HG03095 (cell line): Measurements from ENCODE around the gene HERC6.
"Not testable (repeated sequence)": the region's sequence is repeated elsewhere in the genome, so short reads cannot be mapped to it uniquely, and the experiment has no call there.

ENCODE experiments used
- ATAC-seq: cut with Tn5 transposase; IDR thresholded peaks from one replicate; pipeline ENCODE4 v1.9.1; 2021; ENCODE audit warnings: moderate library complexity; ENCODE audit not compliant: unreplicated experiment

The HERC6 gene

DNA sequence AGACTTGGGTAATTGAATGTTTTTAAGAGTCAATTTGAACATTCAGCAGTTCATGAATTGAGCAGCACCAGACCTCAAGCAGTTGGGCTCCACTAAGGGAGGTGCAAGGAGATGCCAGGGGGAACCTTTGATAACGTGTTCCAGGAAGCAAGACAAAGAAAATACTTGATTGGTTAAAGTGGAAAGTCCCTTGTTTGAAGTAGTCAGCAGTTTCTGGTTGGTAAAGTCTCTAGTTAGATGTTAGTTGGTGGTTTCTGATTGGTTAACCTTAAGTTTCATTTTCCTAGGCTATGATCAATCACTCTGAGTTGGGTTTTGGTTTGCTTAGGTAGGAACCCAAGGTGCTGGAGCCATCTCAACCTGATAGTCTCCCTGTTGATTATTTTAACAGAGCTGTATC is 4.0 kb downstream of the HERC6 start:
- ATAC-seq = no peak

GRCh38 chr4:88390128-88390527 is 11.5 kb downstream of the HERC6 start:
- no peak for ATAC-seq

GRCh38 chr4:88391703-88392102 is 13.1 kb downstream of the HERC6 start:
- no peak for ATAC-seq

DNA sequence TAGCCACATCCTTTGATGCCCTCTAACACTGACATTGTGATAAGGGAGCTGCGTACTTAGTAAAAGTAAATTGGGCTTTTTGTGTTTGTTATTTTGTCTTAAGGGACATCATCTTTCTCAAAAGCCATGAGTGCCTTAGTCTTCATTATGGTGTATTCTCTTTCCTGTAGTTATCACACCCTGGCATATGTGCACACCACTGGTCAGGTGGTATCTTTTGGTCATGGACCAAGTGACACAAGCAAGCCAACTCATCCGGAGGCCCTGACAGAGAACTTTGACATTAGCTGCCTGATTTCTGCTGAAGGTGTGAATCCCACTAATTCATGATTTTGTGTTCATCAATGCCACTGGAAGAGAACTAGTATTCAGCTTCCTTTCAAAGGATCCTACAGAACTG is 18.0 kb downstream of the HERC6 start:
- no peak for ATAC-seq

DNA sequence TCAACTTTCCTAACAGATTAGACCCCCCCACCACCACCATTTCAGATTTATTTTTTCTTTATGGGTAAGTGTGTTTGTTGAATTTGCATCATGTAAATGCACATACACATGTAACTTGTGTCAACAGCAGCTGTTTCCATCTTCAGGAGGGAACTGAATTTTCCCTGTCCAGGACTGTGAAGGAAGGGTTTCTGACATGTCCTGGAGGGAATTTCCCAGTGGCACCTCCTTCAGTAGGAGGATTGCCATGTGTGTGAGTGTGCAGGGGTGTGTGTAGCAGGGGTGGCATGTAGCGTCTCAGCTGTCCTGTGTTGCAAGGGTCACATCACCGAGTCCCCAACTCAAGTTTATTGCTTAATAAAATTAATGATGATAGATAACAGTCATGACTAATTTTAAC is 19.7 kb downstream of the HERC6 start:
- no peak for ATAC-seq

DNA sequence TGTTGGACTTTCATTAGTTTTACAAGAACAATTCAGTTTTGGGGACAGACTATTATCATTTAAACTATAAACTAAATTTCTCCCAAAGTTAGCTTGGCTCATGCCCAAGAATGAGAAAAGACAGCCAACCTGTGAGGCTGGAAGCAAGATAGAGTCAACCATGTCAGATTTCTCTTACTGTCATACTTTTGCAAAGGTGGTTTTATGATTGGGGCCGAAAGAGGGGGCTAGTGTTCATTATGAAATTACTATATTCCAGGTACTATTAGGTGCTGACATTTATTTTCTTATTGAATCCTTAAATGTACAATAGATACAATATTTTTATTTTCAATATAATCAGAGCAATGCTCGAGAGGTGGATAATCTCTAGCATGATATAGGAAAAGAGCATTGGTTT is 30.6 kb downstream of the HERC6 start:
- no peak for ATAC-seq

- no peak for ATAC-seq
Observed at GRCh38 chr4:88409789-88410188, 31.1 kb downstream of the HERC6 start.

DNA sequence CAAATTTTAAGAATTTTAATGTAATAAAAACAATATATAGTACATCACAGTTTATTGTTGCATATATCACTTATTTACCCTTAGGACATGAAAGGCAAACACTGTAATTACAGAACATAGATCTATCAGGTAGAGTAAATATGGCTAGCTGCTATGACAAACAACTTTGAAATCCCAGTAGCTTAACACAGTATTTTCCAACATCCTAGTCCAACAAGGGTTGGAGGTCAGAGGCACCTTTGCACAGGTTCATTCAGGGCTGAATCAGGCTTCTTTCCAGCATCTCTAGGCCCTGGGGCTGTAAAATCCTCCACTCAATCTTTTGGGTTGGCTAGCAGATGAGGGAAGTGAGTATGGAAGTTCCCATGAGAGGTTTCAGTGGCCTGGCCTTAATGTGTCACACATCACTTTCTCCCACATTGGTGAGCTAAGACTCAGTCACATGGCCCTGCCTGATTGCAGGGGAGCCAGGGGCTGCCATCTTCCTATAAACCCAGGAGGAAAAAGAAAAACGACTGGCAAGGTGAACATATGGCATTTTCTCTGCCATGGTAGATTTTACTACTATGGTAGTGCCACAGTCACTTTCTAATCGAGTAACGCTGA is 32.9 kb downstream of the HERC6 start:
- ATAC-seq = no peak

- ATAC-seq = no peak
Observed at GRCh38 chr4:88413801-88414200, 35.1 kb downstream of the HERC6 start.

GRCh38 chr4:88414755-88415154 is 36.1 kb downstream of the HERC6 start:
- ATAC-seq = no peak

DNA sequence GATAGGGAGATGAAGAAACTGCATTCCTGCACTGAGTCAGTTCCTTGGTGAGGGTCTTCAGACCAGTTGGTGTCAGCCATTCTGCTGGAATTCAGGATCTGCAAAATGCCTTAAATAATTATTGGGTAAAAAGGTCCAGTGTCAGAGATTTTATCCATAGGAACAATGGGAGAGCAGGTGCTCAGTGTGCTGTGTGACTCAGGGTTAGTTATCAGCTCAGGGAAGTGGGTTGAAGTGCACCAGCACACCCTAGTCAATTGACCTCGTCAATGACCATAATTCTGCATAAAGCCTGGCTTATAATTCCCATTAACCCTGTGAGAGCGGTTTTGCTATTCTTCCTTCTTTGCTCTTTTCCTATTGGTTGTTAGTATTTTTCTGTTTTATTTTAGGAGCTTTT is 37.3 kb downstream of the HERC6 start:
- no peak for ATAC-seq

GRCh38 chr4:88418411-88418810 is 39.8 kb downstream of the HERC6 start:
- no peak for ATAC-seq

GRCh38 chr4:88419874-88420273 is 41.2 kb downstream of the HERC6 start:
- peak; percentile 67 for ATAC-seq

DNA sequence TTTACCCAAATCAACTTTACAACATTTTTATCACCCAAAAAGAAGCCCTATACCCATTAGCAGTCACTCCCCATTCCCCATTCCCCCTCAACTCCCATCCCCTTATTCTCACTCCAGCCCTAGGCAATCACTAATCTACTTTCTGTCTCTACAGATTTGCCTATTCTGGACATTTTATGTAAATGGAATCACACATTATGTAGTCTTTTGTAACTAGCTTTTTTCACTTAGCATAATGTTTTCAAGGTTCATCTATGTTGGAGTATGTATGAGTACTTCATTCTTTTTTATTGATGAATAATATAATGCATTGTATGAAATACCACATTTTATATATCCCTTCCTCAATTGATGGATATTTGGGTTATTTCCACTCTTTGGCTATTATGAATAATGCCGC is 42.2 kb downstream of the HERC6 start:
- ATAC-seq = no peak

DNA sequence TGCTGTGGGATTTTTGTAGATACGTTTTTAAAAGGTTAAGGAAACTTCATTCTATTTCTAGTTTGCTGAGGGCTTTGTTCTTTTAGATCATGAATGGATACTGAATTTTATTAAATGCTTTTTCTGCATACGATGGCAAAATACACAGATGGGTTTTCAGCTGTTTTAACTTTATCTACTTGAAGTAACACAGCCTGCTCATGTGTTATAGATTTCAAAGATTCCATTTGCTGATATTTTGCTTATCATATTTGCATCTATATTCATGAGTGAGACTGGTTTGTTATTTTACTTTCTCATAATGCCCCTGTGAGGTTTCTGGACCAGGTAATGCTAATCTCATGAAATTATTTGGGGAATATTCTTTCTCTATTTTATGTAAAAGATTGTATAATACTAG is 43.8 kb downstream of the HERC6 start:
- ATAC-seq = no peak

- ATAC-seq = no peak
Observed at GRCh38 chr4:88429401-88429800, 50.7 kb downstream of the HERC6 start.

GRCh38 chr4:88435987-88436693 is 57.5 kb downstream of the HERC6 start:
- no peak for ATAC-seq

GRCh38 chr4:88437873-88438272 is 59.2 kb downstream of the HERC6 start:
- ATAC-seq = not testable (repeated sequence)

DNA sequence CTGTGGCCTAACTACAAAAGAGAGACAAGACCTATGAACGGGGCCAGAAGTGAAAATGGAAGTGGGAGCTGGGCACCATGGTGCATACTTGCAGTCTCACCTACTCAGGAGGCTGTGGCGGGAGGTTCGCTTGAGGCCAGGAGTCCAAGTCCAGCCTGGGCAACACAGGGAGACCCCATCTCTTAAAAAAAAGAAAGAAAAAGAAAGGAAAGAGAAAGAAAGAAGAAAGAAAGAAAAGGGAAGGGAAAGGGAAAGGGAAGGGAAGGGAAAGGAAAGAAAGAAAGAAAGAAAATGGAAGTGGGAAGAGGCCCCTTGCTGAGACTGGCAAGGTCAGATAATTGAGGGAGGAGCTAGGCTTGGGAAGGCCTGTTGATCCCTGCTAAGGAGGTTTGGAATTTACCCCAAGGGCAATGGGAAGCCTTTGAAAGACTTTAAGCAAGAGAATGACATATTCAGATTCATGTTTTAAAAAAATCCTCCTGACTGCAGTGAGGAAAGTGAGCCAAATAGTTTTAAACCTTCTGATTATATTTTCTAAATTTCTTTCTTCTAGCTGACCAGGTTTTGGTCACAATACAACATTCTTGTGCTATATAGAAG is 60.6 kb downstream of the HERC6 start:
- ATAC-seq = no peak

DNA sequence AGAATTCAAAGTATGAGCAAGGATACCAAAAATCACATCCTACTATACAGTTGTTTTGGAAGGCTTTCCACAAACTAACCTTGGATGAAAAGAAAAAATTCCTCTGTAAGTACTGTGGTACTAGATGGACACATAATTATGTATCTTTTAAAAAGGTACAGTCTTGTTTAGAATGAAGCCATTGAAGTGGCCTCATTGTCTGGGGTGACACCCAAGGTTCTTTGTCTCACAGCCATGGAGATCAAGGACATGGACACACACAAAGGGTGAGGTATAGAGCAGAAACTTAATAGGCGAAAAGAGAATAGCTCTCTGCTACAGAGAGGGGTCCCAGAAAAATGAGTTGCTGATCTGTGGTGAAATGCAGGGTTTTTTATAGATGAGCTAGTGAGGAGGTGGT is 61.5 kb downstream of the HERC6 start:
- ATAC-seq = no peak

- no peak for ATAC-seq
Observed at GRCh38 chr4:88441696-88442095, 63.0 kb downstream of the HERC6 start.

GRCh38 chr4:88442689-88443191 is 64.1 kb downstream of the HERC6 start:
- no peak for ATAC-seq
